GM12878 (cell line): ENCODE measurements around the gene SEC22C. TPM values are rescaled to one million over a fixed set of nuclear protein-coding genes. Genes with fewer than 3 reads are reported as not detected.

Source experiments
- ATAC-seq: fragments of 200-7000 bp; cut with Tn5 transposase; 3 replicates; pipeline ENCODE4 v1.9.1; 2020; ENCODE audit warnings: mild to moderate bottlenecking, moderate library complexity
- BruUV-seq: library from RNA; stranded (reverse); fragments of 400-500 nt; replicated peaks from 2 replicates; lab custom pipeline; 2021; lab: Mats Ljungman, UMichigan
- CTCF ChIA-PET: fragments of 300-600 bp; sonication (Branson Sonifier 250); formaldehyde crosslinking; extraction: SDS; loops from one replicate; lab custom pipeline; 2021; ENCODE audit warnings: inconsistent platforms; lab: Yijun Ruan, JAX
- POLR2A ChIA-PET: fragments of 350-600 bp; formaldehyde crosslinking; extraction: SDS; loops from one replicate; lab custom pipeline; 2021; ENCODE audit warnings: inconsistent platforms; lab: Charles Lee
- RAD21 ChIA-PET: fragments of 300-600 bp; sonication (Branson Sonifier 250); formaldehyde crosslinking; loops from one replicate; lab custom pipeline; 2023; ENCODE audit warnings: antibody characterized with exemption; ENCODE audit not compliant: unreplicated experiment; lab: Charles Lee
- SMC1A ChIA-PET: fragments of 300-600 bp; sonication (Branson Sonifier 250); formaldehyde crosslinking; loops from one replicate; lab custom pipeline; 2023; ENCODE audit not compliant: unreplicated experiment, uncharacterized antibody; lab: Charles Lee
- DNase-seq: peaks from one replicate; pipeline ENCODE4 v3.0.0-alpha.2; 2011; ENCODE audit warnings: low read depth, low spot score
- FAIRE-seq: peaks from 3 replicates; lab custom pipeline; 2011; peaks lifted over from hg19 to GRCh38; lab: Jason Lieb, UNC
- H2AFZ ChIP-seq: 2 replicates; pipeline ENCODE4 v1.6.0; 2011; ENCODE audit warnings: low read depth, low read length, control low read depth; ENCODE audit not compliant: control insufficient read depth
- H3K27ac ChIP-seq: 2 replicates; pipeline ENCODE4 v1.5.1; 2011; ENCODE audit warnings: control low read depth; ENCODE audit not compliant: control insufficient read depth, insufficient read depth
- H3K27me3 ChIP-seq, 2 experiments: replicated peaks in 1 of 2; 2 replicates each; pipeline versions ENCODE4 v1.6.0 to v1.6.1; 2011; ENCODE audit warnings: low read length in 1 of 2; ENCODE audit not compliant: control insufficient read depth in 2 of 2, insufficient read depth in 2 of 2
- H3K36me3 ChIP-seq, 2 experiments: 2 replicates each; pipeline ENCODE4 v1.5.1; 2011; ENCODE audit warnings: low read length in 1 of 2; ENCODE audit not compliant: control insufficient read depth in 2 of 2, insufficient read depth in 2 of 2
- H3K4me1 ChIP-seq: 2 replicates; pipeline ENCODE4 v1.6.1; 2011; ENCODE audit warnings: mild to moderate bottlenecking, low read length, moderate library complexity, mixed read lengths; ENCODE audit not compliant: control insufficient read depth, insufficient read depth
- H3K4me2 ChIP-seq: 2 replicates; pipeline ENCODE4 v1.6.0; 2011; ENCODE audit warnings: control low read depth; ENCODE audit not compliant: control insufficient read depth, insufficient read depth
- H3K4me3 ChIP-seq: fragments of 200-600 bp; sonication (generic); 2 replicates; pipeline ENCODE4 v1.5.1; 2016
- H3K79me2 ChIP-seq: 2 replicates; pipeline ENCODE4 v1.6.0; 2011; ENCODE audit warnings: low read length; ENCODE audit not compliant: control insufficient read depth, insufficient read depth
- H3K9ac ChIP-seq: 2 replicates; pipeline ENCODE4 v1.8.0; 2011; ENCODE audit warnings: low read length, control low read depth, mixed read lengths; ENCODE audit not compliant: control insufficient read depth, insufficient read depth
- H3K9me3 ChIP-seq: replicated peaks from 3 replicates; pipeline ENCODE4 v1.5.1; 2011; ENCODE audit warnings: mild to moderate bottlenecking, low read length; ENCODE audit not compliant: control insufficient read depth, insufficient read depth
- H4K20me1 ChIP-seq: 2 replicates; pipeline ENCODE4 v1.6.0; 2011; ENCODE audit not compliant: control insufficient read depth, insufficient read depth
- BHLHE40 ChIP-seq, 2 experiments: fragments of 450-650 bp in 1 of 2; IDR thresholded peaks; 2 replicates each; pipeline ENCODE4 v1.6.1; 2011 to 2017; ENCODE audit warnings: low read depth in 2 of 2, borderline replicate concordance in 1 of 2, improper control_type of control experiment in 1 of 2, low read length in 1 of 2, mild to moderate bottlenecking in 1 of 2
- HDGF ChIP-seq: fragments of 450-650 bp; IDR thresholded peaks from 2 replicates; pipeline ENCODE4 v1.6.1; 2016; ENCODE audit warnings: antibody characterized with exemption
- LARP7 ChIP-seq: fragments of 450-650 bp; IDR thresholded peaks from 2 replicates; pipeline ENCODE4 v1.6.1; 2017; ENCODE audit warnings: mild to moderate bottlenecking
- SRF ChIP-seq, 2 experiments: IDR thresholded peaks; 2 replicates each; pipeline ENCODE4 v1.6.1; 2011; ENCODE audit warnings: low read depth in 2 of 2, low read length in 2 of 2, mild to moderate bottlenecking in 1 of 2, moderate library complexity in 1 of 2
- TARDBP ChIP-seq: IDR thresholded peaks from 2 replicates; pipeline ENCODE4 v1.6.1; 2016; ENCODE audit warnings: borderline replicate concordance
- TCF7 ChIP-seq: IDR thresholded peaks from 2 replicates; pipeline ENCODE4 v1.6.1; 2014; ENCODE audit warnings: antibody characterized with exemption, borderline replicate concordance
- WGBS: methylation state at CpG from one replicate; pipeline ENCODE4 v1.1.6; 2016; ENCODE audit warnings: low lambda C conversion rate; ENCODE audit not compliant: insufficient replicate concordance, insufficient coverage; ENCODE audit errors: missing lambda C conversion rate; 5-methylcytosine and 5-hydroxymethylcytosine counted together
- in situ Hi-C: fragments of 300-500 bp; cut with MboI; formaldehyde crosslinking; loops from 9 replicates; pipeline ENCODE4 v1.14.3; 2018; ENCODE audit warnings: mixed read lengths
- intact Hi-C: fragments of 100-400 bp; cut with micrococcal nuclease; formaldehyde crosslinking; loops from one replicate; pipeline ENCODE4 v1.14.2; 2022; ENCODE audit not compliant: unreplicated experiment
- polyA plus RNA-seq, 11 experiments: library from polyadenylated mRNA; depleted of rRNA in 4 of 11; unstranded in 6 of 11; stranded (reverse) in 5 of 11; fragments of >200 nt; fragmentation: Nextera tagmentation in 4 of 11; fragmentation: Illumina TruSeq in 1 of 11; extraction: Ambion mirVana in 4 of 11; extraction: Trizol in 1 of 11; gene quantifications; 1 replicate in 1 of 11; 2 replicates in 10 of 11; pipeline versions ENCODE4 v1.2.1 to v1.2.3, GENCODE V29; 2011 to 2016; ENCODE audit warnings: inconsistent platforms in 2 of 11, missing spikeins in 2 of 11, low read depth in 1 of 11
- total RNA-seq, 4 experiments: library from RNA; depleted of rRNA in 3 of 4; stranded (reverse); fragments of >200 nt in 3 of 4; fragmentation: Illumina TruSeq in 1 of 4; extraction: Trizol in 1 of 4; gene quantifications; 2 replicates each; pipeline versions ENCODE4 v1.2.1 to v1.2.3, GENCODE V29; 2013 to 2021

SEC22C gene
- total and polyA plus RNA-seq, 10 of the 15 experiments (the other 5 are each of a cell fraction or from before 2014, with no cell fraction given), result 15.6 to 47.0 (median 39.1) TPM

DNA sequence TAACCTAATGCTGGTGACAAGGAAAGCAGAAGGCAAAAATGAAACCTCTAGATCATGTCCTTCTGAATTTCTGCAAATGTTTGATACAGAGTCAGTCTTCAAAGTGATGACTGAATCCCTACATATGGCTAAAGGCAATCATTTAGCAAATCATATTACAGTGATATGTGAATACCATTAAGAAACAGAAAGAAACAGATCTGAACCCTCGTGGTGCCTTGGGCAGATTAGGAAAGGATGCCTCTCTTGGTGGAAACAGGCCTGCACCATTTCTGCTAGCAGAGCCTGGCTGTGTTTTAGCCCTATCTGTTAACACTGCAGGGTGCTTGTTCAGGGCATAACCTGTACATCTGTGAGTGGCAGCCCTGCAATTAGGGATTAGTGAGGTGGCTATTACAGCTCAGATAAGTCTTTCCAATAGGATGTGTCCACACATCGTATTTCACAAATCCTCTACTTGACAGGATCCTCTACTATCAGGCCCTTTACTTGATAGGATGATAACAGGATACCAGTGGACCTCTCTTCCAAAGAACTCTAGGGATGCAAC, 12.1 kb downstream of the SEC22C start:
- intact Hi-C loops, result loop anchor here (5.0 kb wide), 1 partner anchor 173 kb away; no protein-coding TSS in a partner anchor
- Histone ChIP-seq H3K9me3 (peaks cover under 1% of the 10 kb centered on the region; the same call in 2 of the 3 replicates), H3K27ac (no peak overlapping the region), H3K4me2 (no peak overlapping the region), H3K9ac (no peak overlapping the region), H2AFZ (no peak overlapping the region), H3K4me1 (no peaks in the 10 kb centered on the region), H3K4me3 (no peak overlapping the region), H3K79me2 (no peaks in the 10 kb centered on the region), H3K27me3 (no peaks in the 10 kb centered on the region), H4K20me1 (no peaks in the 10 kb centered on the region), H3K36me3 (peaks cover 3 to 19% of the 10 kb centered on the region in 2 experiments)
- in situ Hi-C loops, result loop anchor here (10.0 kb wide), 1 partner anchor 175 kb away; no protein-coding TSS in a partner anchor
- ChIA-PET POLR2A (no interaction called here), SMC1A (no interaction called here), RAD21 (no interaction called here), CTCF (no interaction called here)
- BruUV-seq, result no TSS peak
- DNase-seq, result no peak
- no peak for FAIRE-seq
- TF ChIP-seq BHLHE40 (IDR thresholded peaks at IDR 0.05; ENCODE audit: borderline replicate concordance in 1 of 2, low read depth in 2 of 2, low read length in 1 of 2) (no peak), TARDBP (no peak), SRF (IDR thresholded peaks at IDR 0.05; ENCODE audit: low read depth in 2 of 2, low read length in 2 of 2) (no peak), HDGF (no peak), TCF7 (no peak), LARP7 (no peak)
- 64% methylated on average over 2 of the region's 2 CpGs for WGBS
- ATAC-seq, result no peak
